Kidney epithelial cell (primary cell): ENCODE measurements around the gene PABPN1L. TPM values are rescaled to one million over a fixed set of nuclear protein-coding genes. Genes with fewer than 3 reads are reported as not detected.

ENCODE experiments used
- DNase-seq: peaks from one replicate; pipeline ENCODE4 v3.0.0-alpha.2; 2010; ENCODE audit warnings: low read depth
- H3K27me3 ChIP-seq: 2 replicates; pipeline ENCODE4 v1.6.0; 2011; ENCODE audit warnings: low read length; ENCODE audit not compliant: control insufficient read depth, insufficient read depth
- H3K36me3 ChIP-seq: 2 replicates; pipeline ENCODE4 v1.5.1; 2011; ENCODE audit warnings: low read length; ENCODE audit not compliant: control insufficient read depth, insufficient read depth
- H3K4me3 ChIP-seq: 2 replicates; pipeline ENCODE4 v1.5.1; 2011; ENCODE audit warnings: low read depth, mild to moderate bottlenecking, control low read depth, low read length
- CTCF ChIP-seq: IDR thresholded peaks from 2 replicates; pipeline ENCODE4 v1.5.1; 2011; ENCODE audit warnings: mild to moderate bottlenecking, moderate library complexity, low read length, control low read depth, inconsistent platforms; ENCODE audit not compliant: insufficient read depth, poor library complexity, severe bottlenecking
- total RNA-seq: library from RNA; depleted of rRNA; stranded (reverse); fragments of >200 nt; gene quantifications from 2 replicates; pipeline ENCODE4 v1.2.3, GENCODE V29; 2015

PABPN1L gene
- total RNA-seq, 1 donor from 2014 or later = not detected

GRCh38 chr16:88831838-88832237 is 34.6 kb downstream of the PABPN1L start:
- no peak for DNase-seq
- no peak for TF ChIP-seq CTCF
- Histone ChIP-seq H3K27me3 (no peaks in the 10 kb centered on the region), H3K36me3 (no peaks in the 10 kb centered on the region), H3K4me3 (no peak overlapping the region)

GRCh38 chr16:88830783-88831182 is 35.7 kb downstream of the PABPN1L start:
- no peak for DNase-seq
- H3K4me3 ChIP-seq = no peak overlapping the region
- TF ChIP-seq CTCF = no peak
- no peaks in the 10 kb centered on the region for H3K36me3 ChIP-seq
- H3K27me3 ChIP-seq = no peaks in the 10 kb centered on the region

- Histone ChIP-seq H3K36me3 (no peaks in the 10 kb centered on the region), H3K4me3 (no peak overlapping the region), H3K27me3 (no peaks in the 10 kb centered on the region)
- no peak for DNase-seq
- no peak for TF ChIP-seq CTCF
Measured at GRCh38 chr16:88830258-88830657, 36.2 kb downstream of the PABPN1L start.

- H3K4me3 ChIP-seq = no peak overlapping the region
- no peak for TF ChIP-seq CTCF
- no peaks in the 10 kb centered on the region for H3K36me3 ChIP-seq
- DNase-seq = no peak
- no peaks in the 10 kb centered on the region for H3K27me3 ChIP-seq
Measured at GRCh38 chr16:88828711-88829110, 37.7 kb downstream of the PABPN1L start.

GRCh38 chr16:88827727-88828126 is 38.7 kb downstream of the PABPN1L start:
- no peaks in the 10 kb centered on the region for H3K27me3 ChIP-seq
- H3K4me3 ChIP-seq = no peak overlapping the region
- H3K36me3 ChIP-seq = no peaks in the 10 kb centered on the region
- DNase-seq = no peak
- TF ChIP-seq CTCF = no peak

- no peaks in the 10 kb centered on the region for H3K27me3 ChIP-seq
- DNase-seq = no peak
- no peaks in the 10 kb centered on the region for H3K36me3 ChIP-seq
- H3K4me3 ChIP-seq = no peak overlapping the region
- TF ChIP-seq CTCF = no peak
Measured at GRCh38 chr16:88826070-88826840, 40.2 kb downstream of the PABPN1L start.
